GM06990 (cell line): Measurements from ENCODE around the gene MPPED2.

Experiments used
- DNase-seq: peaks from one replicate; pipeline ENCODE4 v3.0.0-alpha.2; 2011; ENCODE audit not compliant: insufficient read length; ENCODE audit errors: extremely low read depth
- H3K27me3 ChIP-seq: replicated peaks from 2 replicates; pipeline ENCODE4 v1.6.0; 2011; ENCODE audit warnings: low read length; ENCODE audit not compliant: control insufficient read depth, insufficient read depth
- H3K36me3 ChIP-seq: 2 replicates; pipeline ENCODE4 v1.5.1; 2011; ENCODE audit warnings: low read length; ENCODE audit not compliant: control insufficient read depth, insufficient read depth
- H3K4me3 ChIP-seq: replicated peaks from 2 replicates; pipeline ENCODE4 v1.5.1; 2011; ENCODE audit warnings: low read depth, mild to moderate bottlenecking, control low read depth, low read length
- TF ChIP-seq, protein P1 (sequence below): IDR thresholded peaks from 2 replicates; pipeline ENCODE4 v1.5.1; 2011; ENCODE audit warnings: low read length, control low read depth, mild to moderate bottlenecking, inconsistent platforms; ENCODE audit not compliant: insufficient read depth, poor library complexity, severe bottlenecking

The MPPED2 gene

GRCh38 chr11:30458541-30458940 is 127.6 kb downstream of the MPPED2 start:
- Histone ChIP-seq H3K36me3 (no peaks in the 10 kb centered on the region), H3K27me3 (no peaks in the 10 kb centered on the region), H3K4me3 (no peak overlapping the region)
- DNase-seq, result no peak
- TF ChIP-seq, protein P1, sequence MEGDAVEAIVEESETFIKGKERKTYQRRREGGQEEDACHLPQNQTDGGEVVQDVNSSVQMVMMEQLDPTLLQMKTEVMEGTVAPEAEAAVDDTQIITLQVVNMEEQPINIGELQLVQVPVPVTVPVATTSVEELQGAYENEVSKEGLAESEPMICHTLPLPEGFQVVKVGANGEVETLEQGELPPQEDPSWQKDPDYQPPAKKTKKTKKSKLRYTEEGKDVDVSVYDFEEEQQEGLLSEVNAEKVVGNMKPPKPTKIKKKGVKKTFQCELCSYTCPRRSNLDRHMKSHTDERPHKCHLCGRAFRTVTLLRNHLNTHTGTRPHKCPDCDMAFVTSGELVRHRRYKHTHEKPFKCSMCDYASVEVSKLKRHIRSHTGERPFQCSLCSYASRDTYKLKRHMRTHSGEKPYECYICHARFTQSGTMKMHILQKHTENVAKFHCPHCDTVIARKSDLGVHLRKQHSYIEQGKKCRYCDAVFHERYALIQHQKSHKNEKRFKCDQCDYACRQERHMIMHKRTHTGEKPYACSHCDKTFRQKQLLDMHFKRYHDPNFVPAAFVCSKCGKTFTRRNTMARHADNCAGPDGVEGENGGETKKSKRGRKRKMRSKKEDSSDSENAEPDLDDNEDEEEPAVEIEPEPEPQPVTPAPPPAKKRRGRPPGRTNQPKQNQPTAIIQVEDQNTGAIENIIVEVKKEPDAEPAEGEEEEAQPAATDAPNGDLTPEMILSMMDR, result no peak

DNA sequence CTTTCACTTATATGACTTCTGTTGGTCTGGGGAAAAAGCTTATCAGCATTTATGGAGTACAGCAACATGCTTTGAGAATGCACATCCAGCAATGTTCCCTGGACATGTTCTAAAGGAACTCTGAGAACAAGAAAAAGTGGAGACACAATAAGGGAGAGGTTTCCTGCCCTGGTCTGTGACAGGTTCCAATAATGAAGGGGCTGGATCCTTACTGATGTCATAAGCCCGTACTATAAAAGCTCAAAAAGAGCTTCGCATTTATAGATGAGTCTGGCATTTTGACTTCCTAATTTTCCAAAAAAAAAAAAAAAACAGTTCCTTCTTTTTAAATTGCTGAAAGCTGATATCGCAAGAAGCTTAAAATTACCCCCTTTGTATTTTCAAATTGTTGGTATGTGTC is 129.1 kb downstream of the MPPED2 start:
- no peak for DNase-seq

GRCh38 chr11:30455025-30455424 is 131.1 kb downstream of the MPPED2 start:
- no peaks in the 10 kb centered on the region for H3K36me3 ChIP-seq
- no peak overlapping the region for H3K4me3 ChIP-seq
- DNase-seq, result no peak
- no peaks in the 10 kb centered on the region for H3K27me3 ChIP-seq
- TF ChIP-seq, protein P1, result no peak

More for the DNA sequence above, 129.1 kb downstream of the MPPED2 start:
- TF ChIP-seq, protein P1, result no peak
- Histone ChIP-seq H3K27me3 (no peaks in the 10 kb centered on the region), H3K4me3 (no peak overlapping the region), H3K36me3 (no peaks in the 10 kb centered on the region)

GRCh38 chr11:30454541-30454940 is 131.6 kb downstream of the MPPED2 start:
- H3K36me3 ChIP-seq, result no peaks in the 10 kb centered on the region
- TF ChIP-seq, protein P1, result no peak
- H3K4me3 ChIP-seq, result no peak overlapping the region
- H3K27me3 ChIP-seq, result no peaks in the 10 kb centered on the region
- no peak for DNase-seq

DNA sequence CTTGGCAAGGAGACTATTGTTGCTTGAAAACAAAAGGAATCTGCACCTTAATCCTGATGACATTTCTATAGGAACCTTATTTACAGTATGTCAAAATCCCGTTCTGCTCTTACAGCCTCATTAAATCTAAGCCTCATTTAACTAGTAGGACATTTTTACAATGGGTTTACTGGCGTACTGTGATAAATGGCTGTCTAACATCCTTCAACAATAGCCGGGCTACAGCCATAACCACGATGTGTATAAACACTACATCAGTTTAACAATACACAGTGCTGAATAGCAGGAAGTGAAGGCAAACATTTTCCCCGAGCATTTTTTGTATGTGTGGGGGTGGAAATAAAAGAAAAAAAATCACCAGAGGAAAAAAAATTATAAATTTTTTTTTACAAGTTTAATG is 132.0 kb downstream of the MPPED2 start:
- no peak for DNase-seq
- TF ChIP-seq, protein P1, result no peak
- Histone ChIP-seq H3K36me3 (no peaks in the 10 kb centered on the region), H3K4me3 (no peak overlapping the region), H3K27me3 (no peaks in the 10 kb centered on the region)

DNA sequence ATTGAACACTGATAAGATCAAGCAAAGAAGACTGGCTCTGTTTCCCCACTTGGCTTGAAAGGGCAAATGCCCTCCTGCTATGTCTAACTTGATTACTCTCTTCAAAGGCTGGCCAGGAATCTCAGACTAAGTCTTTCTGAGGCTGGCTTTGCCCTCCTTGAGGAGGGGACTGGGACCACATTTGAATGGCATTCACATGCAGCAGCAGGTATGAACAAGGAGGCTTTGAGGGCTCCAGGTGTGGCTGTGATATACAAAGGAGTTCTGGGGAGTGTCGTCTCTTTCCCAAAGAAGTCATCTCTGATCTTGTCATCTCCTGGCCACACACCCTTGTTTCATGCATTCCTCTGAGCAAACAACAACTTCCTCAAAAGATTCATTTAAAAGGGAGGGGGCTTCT is 132.4 kb downstream of the MPPED2 start:
- no peaks in the 10 kb centered on the region for H3K27me3 ChIP-seq
- H3K36me3 ChIP-seq, result no peaks in the 10 kb centered on the region
- H3K4me3 ChIP-seq, result no peak overlapping the region
- DNase-seq, result no peak
- TF ChIP-seq, protein P1, result no peak
